GM19099 (cell line): ENCODE data around the gene UST.

Experiments used
- POLR2A ChIP-seq: IDR thresholded peaks from 3 replicates; pipeline ENCODE4 v1.6.1; 2011; ENCODE audit warnings: low read depth; ENCODE audit not compliant: insufficient read length; ENCODE audit errors: extremely low read depth

Gene UST

DNA sequence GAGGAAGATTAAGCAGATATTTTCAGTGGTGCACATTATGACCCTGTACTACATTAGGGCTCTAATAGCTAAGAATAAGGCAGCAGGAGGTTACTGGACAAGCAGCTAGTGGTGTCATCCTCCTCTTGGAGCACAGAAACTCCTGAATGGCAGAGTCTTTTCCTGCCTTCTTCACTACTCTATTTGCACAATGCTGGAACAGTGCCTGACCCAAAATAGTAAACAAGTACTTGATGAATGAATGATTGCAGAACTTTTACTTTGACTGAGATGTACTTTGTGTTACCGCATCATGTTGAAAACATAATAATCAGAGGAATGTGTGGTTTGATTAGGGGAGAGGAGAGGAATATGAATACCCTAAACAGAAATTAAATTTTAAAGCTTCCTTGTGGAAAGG, 30.0 kb upstream of the UST start:
- no peak for TF ChIP-seq POLR2A

DNA sequence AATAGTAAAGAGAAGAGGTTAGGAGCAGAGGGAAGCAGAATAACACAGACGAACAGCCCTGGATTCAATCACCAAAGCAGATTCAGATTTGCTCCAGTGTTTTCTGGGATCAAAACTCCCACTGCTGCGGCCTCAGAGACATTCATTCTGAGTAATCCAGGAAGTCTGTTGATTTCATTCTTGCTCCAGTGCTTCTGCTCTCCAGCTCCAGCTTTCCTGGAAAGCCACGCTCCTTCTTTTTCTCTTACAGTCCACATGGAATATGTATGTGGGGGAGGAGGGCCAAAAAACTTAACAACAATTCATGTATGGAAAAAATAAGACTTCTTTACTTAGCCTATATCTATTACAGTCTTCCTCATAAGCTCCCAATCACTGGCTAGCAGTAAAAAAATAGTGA, 26.4 kb upstream of the UST start:
- TF ChIP-seq POLR2A, result no peak

DNA sequence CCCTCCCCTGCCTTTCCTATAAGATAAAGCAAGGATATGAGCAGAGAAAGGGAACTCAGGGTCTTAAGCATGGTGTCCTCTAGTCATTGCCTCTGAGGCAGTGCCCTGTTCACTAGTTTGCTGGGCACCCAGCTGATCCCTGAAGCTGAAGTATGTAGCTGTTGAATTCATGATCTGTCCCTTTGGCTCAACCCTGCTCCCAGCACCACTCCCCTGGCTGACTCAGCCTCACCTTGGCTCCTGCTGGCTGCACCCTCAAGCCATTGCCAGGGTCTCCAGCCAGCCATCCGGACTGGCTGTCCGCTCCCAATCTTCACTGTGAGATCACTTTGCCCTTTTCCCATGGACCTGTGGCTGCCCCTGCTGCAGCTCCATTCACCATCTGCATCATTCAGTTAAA, 25.9 kb upstream of the UST start:
- no peak for TF ChIP-seq POLR2A

DNA sequence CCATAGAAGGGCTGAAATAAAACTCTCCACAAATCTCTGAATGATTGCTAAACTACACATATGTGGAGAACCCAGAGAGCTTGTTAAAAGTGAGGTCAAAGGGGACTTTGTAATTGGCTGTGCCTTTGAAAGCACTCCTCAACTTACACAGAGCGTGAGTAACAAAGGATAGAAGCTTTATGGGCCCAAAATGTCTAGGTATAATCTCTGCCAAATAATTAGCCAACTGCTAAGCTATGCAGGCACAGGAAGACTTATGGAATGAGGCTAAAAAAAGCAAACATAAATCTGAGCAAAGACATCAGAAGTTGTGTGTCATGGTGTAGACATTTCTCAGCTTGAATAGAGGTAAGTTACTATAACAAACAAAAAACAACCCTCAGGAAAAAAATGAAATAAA, 23.3 kb upstream of the UST start:
- no peak for TF ChIP-seq POLR2A

DNA sequence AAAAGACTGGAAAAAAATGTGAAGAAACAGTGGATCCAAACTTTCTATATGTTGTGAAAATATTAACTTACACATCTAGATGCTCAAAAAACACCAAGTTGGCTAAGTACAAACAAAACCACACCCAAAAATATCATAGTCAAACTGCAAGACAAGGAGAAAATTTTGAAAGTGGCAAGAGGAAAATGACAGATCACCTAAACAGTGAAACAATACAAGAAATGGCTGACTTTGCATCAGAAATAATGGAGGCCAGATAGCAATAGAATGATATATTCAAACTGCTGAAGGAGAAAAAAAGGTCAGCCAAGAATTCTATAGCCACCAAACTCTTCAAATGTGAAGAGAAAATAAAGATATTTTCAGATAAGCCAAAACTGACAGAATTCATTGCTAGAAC, 22.4 kb upstream of the UST start:
- no peak for TF ChIP-seq POLR2A

DNA sequence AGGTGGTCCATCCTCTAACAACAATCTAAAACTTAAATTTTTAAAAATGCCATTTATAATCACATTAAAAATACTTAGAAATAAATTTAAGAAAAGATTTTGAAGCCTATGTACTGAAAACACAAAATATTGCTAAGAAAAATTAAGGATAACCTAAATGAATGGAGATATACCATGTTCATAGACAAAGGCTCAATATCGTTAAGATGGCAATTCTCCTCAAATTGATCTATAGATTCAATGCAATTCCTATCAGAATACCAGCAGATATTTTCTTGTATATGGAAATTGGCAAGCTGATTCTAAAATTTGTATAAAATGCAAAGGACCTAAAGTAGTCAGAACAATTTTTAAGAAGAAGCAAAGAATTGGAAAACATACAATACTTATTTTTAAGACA, 19.7 kb upstream of the UST start:
- TF ChIP-seq POLR2A, result no peak

DNA sequence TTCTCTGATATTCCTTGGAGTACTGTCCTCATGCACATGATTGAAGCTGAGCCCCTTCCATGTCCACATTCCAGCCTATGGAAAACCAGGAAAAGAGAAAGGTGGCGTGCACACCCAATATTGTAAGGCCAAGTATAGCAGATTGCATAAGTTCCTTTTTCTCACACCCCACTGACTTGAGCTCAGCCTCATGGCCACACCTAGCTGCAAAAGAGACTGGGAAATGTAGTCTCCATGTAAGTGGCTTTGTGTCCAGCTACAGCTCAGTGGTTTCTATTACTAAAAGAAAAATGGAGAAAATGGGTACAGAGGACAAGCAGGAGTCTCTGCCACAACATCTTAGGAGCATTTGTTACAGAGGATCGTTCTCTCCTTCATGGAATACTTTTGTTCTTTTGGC, 10.8 kb upstream of the UST start:
- TF ChIP-seq POLR2A, result no peak

DNA sequence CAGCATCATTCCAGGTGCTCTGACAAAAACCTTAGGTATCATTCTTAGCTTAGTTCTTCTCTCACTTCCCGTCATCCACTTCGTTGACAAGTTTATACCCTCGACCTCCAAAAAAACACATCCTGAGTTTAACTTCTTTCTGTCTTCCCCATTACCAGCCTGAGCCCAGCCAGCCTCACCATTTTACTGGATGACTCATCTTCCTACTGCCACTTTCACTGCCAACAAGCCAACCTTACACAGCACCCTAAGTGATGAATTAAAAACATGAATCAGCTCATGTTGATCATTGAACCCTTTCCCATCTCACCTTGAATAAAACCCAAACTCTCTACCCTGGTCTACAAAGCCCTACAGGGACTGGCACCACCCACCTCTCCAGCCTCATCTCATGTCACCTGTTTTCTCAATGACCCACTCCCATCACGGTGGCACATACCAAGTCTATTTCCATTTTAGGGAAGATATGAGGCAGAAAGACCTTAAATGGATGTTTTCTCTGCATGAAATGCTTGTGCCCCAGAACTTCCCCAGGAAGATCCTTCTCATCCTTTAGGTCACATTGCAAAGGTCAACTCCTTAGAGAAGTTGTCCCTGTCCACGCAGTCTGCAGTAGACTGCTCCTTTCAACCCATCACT, 9.9 kb upstream of the UST start:
- TF ChIP-seq POLR2A, result no peak

DNA sequence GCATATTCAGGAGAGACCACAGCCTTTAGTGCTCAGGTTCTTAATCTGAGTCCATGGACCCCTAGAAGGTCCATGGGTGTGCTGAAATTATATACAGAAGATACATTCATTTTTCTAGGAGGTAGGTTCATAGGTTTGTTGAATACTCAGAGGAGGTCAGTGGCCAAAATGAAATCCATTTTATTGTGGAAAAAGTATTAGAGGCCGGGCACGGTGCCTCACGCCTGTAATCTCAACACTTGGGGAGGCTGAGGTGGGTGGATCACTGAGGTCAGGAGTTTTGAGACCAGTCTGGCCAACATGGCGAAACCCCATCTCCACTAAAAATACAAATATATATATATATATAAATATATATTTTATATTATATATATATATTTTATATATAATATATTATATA, 9.0 kb upstream of the UST start:
- no peak for TF ChIP-seq POLR2A

DNA sequence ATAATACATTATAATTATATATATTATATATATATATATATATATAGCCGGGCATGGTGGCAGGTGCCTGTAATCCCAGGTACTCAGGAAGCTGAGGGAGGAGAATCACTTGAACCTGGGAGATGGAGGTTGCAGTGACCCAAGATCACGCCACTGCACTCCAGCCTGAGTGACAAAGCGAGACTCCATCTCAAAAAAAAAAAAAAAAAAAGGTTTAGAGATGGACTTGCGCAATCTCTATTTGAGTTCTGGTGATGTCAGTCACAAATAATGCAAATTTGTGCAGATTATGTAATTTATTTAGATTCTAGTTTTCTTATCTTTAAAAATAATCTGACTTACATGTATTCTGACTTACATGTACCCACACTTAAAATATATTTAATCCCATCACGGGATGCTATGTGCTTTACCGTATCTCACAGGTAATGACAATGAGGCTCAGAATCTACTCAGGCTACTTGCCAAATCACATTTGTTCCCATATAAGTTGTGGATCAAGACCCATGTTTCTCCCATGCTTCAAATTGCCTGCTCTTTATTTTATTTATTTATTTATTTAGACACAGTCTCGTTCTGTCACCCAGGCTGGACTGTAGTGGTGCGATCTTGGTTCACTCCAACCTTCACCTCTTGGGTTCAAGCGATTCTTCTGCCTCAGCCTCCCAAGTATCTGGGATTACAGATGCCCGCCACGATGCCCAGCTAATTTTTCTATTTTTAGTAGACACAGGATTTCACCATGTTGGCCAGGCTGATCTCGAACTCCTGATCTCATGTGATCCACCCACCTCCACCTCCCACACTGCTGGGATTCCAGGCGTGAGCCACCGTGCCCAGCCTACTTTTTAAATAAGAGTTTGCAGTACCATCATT, 7.6 kb upstream of the UST start:
- no peak for TF ChIP-seq POLR2A

DNA sequence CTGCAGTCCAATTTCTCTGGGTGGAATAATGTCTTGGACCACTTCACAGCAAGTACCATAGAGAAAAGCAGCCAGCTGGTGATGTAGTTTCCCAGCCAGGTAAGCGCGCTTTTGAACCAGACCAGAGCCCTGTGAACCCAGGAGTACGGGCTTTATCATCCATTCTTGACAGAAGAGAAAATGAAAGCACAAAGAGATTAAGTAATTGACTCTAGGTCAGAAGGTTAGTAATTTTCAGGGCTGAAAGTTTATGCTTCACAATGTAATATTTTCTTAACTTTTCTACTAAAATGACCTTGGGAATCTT, 7.1 kb upstream of the UST start:
- no peak for TF ChIP-seq POLR2A

DNA sequence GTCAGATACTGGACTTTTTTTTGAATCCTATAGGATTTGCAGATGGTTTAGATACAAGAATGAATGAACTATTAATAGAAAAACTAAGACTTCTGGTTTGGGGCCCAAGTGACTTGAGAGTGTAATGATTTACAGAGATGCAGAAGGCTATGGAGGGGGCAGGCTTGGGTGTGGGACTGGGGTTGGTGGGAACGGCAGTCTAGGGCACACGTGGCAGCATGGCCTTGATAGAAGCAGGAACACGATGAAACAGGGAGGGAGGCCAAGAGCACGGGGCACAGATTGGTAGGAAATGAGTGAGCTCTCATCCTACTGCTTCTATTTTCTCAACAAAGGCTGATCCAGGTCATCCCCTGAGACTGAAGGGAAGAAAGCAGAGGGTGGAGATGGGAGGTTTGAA, 3.4 kb upstream of the UST start:
- no peak for TF ChIP-seq POLR2A

DNA sequence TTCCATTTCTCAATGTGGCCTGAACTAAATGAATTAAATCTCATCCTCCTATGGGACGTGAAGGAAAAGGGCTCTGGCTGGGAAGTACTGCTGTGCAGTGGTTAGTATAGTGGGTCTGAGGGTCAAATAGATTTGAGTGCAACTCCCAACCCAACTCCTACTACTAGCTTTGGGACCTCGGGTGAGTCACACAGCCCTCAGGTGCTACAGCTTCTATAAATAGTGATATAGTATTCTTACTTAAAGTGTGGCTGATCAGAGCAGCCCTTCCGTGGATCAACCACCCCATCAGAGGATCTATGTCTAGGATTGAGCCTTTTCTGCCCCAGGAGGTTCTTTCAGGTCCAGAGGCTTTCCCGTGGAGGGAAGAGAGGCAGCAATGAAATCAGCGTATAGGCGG, 904 bp upstream of the UST start:
- TF ChIP-seq POLR2A, result no peak

DNA sequence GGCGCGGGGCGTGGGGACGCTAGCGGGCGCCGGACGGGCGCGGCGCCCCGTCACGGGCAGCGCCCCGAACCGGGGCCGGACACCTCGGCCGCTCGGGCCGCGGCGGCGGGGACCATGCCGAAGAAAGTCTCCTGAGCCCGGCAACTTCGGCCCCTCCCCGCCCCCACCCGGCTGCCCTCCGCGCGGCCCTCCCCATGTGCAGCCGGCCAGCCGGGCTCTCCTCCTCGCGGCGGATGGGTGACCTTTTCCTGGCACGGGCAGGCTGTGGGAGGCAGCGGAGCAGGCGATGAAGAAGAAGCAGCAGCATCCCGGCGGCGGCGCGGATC, 278 bp downstream of the UST start:
- no peak for TF ChIP-seq POLR2A

DNA sequence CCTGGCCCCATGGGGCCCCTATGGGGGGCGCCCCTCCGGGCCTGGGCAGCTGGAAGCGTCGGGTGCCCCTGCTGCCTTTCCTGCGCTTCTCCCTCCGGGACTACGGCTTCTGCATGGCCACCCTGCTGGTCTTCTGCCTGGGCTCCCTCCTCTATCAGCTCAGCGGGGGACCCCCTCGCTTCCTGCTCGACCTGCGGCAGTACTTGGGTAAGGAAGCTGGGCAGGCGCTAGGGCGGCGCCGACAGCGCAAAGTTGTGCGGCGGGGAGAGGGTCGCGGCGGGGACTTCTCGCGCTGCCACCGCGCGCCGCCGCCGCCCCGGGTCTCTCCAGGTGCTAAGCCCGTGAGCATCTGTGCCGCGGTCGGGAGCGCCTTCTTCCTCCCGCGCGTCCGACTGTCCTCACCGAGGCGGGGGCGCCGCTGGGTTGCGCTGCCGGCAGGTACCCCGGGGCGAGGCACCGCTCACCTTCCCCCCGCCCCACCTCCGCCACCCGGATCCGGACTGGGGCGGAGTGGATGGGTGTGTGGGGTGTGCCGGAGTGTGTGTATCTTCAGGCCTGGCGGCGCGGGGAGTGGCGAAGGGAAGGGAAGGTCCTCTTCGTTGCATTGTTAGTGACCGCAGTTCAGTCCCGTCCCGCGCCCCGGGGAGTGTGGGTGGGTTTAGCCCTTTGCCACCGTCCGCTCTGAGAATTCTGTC, 788 bp downstream of the UST start:
- TF ChIP-seq POLR2A, result no peak

DNA sequence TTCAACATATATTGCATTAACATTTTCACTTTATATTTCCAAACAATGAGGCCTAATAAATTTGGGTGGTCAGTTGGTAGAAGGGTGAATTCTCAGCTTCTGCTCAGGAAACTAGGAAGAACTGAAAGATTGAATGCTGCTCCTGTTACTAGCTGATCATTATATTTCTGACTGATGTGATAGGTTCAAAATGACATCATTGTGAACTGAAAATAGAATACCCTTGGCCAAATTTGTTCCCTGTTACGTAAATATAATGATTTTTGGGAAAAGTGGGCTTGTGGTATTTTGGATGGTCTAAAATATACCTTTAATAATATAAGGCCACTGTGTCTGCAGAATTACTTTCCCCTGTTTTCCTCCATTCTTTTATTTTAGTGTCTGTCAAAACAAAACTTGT, 2.8 kb downstream of the UST start:
- no peak for TF ChIP-seq POLR2A
